ENCODE results near the gene ANK2.

ANK2 gene

DNA sequence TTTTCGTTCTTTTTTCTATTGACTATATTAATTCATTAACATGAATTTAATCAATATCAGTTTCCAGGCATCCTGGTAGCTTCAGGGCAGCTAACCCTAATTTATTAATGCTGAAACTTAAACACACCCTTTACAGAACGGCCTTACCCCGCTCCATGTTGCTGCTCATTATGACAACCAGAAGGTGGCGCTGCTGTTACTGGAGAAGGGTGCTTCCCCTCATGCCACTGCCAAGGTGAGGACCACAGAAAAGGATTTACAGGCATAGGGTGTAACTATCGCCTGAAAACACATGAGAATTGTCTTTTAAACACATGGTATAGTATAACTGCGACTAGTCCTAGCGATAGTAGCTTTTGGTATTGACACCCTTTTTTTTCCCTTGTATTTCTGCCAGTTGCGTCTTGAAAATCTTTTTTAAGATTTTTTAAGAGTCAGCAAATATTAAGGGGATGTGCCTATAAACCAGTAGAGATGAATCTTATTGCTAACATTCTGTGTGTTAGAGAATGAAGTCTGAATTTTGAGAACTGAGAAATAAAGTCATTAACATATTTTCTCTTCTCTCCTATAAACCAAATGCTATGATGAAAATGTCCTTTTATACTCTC, 229.0 kb downstream of the ANK2 start:
- in situ Hi-C loops (cut with MboI; ENCODE audit: low sequenced_read_pairs): no loop called here

DNA sequence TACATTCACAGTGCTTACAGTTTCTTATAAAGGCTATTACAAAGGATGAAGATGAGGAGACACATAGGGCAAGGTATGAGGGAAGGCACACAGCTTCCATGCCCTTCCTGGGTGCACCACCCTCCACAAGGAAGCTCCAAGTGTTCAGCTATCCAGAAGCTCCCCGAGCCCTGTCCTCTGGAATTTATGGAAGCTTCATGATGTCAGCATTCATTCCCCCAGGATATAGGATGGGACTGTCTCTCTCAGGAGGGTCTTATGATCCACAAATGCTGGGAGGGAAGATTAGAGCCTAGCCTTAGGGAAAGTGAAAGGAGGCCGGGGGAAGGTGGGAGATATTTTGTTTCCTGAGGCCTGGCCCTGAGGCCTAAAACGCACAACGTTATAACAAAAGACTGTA, 236.0 kb downstream of the ANK2 start:
- in situ Hi-C loops (cut with MboI; ENCODE audit: low sequenced_read_pairs): no loop called here

DNA sequence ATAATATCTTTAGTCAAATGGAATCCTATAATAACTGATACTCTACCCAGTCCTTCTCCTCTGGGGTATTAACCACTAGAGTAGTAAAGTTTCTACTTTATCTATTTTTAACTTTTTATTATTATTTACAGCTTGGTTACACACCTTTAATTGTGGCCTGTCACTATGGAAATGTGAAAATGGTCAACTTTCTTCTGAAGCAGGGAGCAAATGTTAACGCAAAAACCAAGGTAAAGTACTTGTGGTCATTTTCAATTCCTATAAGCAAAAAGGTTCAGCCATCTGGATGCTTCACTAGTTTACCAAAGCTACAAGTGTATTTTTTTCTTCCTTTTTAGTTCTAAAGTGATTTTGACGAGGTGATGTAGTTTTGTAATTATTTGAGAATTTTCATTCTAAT, 238.8 kb downstream of the ANK2 start:
- in situ Hi-C loops (cut with MboI; ENCODE audit: low sequenced_read_pairs): no loop called here

DNA sequence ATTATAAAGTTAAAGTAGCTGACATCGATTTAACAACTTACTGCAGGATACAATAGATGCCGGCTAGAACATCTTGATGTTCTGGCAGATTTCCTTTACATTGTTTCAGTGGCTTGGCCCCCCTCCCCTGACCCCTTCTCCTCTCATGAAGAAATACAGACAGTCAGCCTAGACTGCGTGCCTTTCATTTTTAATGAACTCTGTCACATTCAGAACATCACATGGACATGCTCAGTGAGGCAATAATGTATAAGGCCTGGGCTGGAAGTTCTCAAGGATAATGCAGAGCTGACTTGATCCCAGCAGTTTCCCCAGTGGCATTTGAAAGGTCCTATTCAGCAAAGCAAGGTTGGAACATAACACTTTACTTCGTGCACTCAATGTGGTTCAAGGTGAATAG, 239.2 kb downstream of the ANK2 start:
- in situ Hi-C loops (cut with MboI; ENCODE audit: low sequenced_read_pairs): no loop called here

DNA sequence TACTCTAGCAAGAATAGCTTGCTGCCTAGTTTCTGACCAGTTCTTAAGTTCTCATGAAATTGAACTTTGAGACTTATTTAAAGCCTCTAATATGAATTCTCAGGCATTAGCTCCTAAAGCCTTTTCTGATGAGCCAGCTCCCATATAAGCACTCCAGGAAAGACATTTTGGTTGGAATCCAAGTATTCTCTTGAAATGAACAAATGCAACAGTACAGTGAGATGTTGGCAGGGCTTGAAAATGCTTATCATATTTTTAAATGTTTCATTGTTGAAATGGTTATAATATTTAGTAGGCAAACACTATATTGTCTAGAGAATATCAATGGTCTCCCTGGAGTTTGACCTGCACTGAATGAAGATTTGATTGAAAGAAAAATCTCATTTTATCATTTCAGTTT, 240.3 kb downstream of the ANK2 start:
- in situ Hi-C loops (cut with MboI; ENCODE audit: low sequenced_read_pairs): no loop called here

DNA sequence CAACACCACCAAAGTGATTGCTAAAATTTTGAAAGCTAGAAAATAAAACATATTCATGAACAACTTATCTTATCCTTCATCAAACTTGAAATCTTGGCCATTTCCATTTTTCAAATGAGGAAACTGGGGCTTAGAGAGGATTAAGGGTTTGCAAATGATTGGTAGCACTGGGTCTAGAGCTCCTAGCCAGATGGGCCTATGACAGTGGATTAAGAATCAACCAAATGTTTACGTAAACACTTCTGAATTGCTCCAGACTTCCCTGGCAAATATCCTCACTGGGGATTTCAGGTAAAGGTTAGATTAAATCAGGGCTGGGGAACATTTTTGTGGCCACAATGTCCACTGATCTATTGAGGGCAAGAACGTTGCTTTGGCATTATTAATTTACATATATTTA, 241.2 kb downstream of the ANK2 start:
- in situ Hi-C loops (cut with MboI; ENCODE audit: low sequenced_read_pairs): no loop called here

DNA sequence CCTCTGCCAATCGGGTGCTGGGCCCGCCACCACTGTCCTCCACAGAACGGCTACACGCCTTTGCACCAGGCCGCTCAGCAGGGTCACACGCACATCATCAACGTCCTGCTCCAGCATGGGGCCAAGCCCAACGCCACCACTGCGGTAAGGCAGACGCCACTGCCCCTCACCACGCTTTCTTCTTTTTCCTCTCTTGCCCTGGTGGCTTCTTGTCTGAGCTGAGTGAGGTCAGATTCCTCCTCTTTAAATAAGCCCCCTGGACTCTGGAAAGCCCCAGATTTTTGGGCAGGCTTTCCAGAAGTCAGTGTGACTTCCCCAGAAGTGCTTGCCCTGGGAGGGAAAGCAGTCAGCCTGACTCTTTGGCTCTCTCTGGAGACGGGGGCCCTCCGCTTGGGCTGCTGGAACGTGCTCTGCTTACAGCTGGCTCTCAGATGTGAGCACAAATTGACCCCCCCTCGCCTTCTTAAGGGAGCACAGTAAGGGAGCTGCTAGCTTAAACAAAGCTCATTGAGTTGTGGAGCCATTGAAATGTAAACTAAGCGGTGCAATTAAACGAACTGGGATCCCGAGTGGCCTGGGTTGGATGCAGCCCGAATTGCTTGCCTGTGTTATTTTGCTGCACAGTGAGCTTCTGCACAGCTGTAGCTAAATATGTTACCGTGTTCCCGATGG, 243.1 kb downstream of the ANK2 start:
- in situ Hi-C loops (cut with MboI; ENCODE audit: low sequenced_read_pairs): no loop called here

DNA sequence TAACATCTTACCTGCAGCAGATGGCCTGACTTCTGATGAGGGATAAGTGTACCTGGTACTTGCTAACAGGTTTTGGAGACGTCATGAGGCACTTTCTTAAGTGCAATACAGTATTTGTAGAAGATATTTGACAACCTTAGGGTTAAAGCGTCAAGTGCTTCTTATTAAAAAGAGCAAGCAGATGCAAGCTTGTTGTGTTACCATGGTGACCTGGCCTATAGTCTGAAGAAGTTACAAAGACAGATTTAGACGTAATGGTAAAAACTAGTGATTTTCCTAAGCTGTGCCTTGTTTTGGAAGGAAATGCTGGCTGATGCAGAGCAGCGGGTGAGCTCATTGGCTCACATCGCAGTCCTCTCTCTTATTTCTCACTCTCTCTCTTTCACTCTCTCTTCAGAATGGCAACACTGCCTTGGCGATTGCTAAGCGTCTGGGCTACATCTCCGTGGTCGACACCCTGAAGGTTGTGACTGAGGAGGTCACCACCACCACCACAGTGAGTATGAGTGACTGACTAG, 243.6 kb downstream of the ANK2 start:
- in situ Hi-C loops (cut with MboI; ENCODE audit: low sequenced_read_pairs): no loop called here

DNA sequence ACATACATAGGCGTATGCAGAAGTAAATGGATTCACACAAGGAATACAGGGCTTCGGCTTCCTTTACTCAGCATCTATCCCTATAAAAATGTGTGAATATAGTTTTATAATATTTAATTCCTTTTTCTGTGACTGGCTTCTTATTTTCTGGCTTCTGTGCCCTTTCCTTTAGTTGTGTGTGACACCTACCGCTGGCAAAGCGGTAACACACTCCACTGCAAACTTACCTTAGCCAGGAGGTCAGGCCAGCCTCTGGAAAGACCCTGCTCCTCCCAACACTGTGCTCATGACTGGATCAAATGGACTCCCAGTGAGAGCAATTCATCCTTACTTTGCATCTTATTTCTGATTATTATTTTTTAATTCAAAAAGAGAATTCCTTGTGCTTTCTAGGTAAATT, 244.2 kb downstream of the ANK2 start:
- in situ Hi-C loops (cut with MboI; ENCODE audit: low sequenced_read_pairs): no loop called here

DNA sequence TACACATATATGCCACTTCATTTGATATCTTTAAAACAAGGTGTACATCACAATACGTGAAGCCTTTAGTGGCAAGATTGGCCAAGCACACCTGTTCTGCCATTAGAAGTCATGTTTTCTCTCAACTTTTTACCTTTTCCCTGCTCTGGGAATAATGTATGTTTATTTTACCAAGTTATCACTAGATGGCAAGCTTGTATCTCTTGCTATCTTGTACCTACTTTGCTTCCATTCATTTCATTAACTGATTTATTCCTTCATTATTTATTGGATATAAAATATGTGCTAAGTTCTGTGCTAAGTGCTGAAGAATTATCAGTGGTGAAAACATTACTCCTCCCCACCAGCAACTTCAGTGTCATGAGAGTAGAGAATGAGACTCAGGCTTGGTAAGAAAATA, 245.5 kb downstream of the ANK2 start:
- in situ Hi-C loops (cut with MboI; ENCODE audit: low sequenced_read_pairs): no loop called here

DNA sequence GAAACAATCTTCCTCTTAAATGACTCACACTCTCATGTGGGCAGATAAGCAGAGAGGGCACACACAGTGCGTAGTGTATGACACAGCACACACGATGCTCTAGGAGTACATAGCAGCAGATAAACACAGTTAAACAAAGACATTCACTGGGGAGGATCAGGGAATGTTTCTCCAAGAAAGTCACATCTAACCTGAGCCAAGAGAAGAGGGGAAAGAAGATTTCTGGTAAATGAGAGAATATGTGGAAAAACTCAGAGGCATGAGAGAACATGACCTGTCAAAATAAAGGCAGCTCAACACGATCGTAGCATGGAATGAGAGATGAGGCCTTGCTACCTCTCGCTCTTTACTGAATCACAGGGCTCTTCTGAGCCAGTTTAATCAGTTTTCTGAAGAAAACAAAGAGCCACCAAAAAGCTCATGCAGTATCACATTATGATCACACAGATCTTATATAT, 251.0 kb downstream of the ANK2 start:
- in situ Hi-C loops (cut with MboI; ENCODE audit: low sequenced_read_pairs): no loop called here

DNA sequence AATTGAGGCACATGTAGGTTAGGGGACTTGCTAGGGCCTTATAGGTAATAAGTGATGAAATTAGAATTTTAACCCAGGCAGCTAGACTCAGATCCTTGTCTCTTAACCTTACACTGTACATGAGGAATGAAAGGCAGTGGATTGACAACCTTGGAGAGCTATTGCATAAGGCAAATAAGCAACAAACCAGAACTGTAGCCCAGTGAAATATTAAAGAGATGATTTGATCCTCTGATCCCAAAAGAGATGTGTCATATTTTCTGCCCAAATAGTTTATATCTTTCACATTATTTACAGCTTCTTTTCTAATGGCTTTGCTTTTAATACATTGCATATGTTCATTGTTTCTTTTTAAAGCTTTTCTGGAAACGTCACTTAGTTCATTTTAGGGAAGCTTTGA, 252.6 kb downstream of the ANK2 start:
- in situ Hi-C loops (cut with MboI; ENCODE audit: low sequenced_read_pairs): no loop called here

DNA sequence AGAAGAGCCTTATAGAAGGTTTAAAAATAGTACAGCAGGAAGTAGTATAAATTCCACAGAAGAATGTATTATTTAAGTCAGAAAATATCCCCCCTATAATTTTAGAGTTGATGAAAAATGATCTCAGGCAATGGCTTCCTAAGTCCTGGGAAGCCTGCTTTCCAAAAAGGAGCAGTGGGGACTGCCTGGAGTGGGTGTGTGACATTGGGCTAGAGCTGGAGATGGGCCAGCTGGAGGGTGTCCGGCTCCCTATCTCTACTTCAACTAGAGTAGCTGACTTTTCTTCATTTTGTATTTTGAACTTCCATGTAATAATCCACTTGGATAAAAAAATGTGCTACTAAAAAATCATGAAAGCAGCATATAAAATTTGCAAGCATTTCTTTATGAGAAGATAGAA, 253.9 kb downstream of the ANK2 start:
- in situ Hi-C loops (cut with MboI; ENCODE audit: low sequenced_read_pairs): no loop called here

DNA sequence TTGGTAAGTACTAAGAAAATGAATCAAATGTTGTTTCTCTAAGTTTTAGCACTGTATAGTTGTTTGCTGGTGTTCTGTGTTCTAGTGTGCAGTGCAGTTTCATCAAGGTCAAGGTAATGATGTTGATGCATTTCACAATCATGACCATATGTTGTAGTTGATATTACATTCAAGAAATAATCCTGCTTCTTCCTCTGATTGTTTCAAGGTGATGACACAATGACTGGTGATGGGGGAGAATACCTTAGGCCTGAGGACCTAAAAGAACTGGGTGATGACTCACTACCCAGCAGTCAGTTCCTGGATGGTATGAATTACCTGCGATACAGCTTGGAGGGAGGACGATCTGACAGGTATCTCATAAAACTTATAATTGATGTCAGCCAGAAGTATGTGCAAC, 261.6 kb downstream of the ANK2 start:
- in situ Hi-C loops (cut with MboI; ENCODE audit: low sequenced_read_pairs): no loop called here

DNA sequence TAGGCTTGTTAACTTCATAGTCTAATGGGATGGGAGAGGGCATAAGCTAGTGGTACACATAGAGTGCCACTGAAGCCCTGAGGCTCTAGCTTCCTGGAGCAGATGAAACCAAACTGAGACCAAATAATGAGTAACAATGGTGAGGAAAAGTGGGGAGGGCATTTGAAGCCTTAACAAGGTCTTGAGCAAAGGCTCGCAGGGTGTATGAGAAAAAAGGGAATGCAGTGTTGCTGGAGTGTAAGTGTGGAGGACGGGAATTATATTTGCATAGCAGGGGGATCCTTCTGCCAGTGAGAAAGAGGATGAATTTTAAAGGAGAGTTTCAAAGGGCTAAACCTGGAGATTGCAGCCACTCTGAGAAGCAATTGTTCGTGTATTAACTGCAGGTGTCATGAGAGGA, 263.1 kb downstream of the ANK2 start:
- in situ Hi-C loops (cut with MboI; ENCODE audit: low sequenced_read_pairs): no loop called here

DNA sequence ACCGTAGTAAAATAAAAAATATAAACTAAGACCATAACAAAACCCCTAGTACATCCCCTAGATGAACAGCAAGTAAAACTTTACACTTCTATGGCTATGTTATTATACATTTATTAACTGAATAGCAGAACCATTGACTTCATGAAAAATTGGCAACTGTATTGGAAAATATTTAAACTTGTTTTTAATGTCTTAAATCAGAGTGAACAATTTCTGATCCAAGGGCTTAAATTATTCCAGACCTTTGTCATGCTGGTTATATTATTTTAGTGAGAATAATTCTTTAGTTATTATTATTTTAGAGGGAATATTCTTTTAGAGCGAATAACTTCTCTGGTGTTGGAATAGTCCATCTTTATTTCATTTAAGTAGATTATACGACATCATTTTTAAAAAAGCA, 265.0 kb downstream of the ANK2 start:
- in situ Hi-C loops (cut with MboI; ENCODE audit: low sequenced_read_pairs): no loop called here

DNA sequence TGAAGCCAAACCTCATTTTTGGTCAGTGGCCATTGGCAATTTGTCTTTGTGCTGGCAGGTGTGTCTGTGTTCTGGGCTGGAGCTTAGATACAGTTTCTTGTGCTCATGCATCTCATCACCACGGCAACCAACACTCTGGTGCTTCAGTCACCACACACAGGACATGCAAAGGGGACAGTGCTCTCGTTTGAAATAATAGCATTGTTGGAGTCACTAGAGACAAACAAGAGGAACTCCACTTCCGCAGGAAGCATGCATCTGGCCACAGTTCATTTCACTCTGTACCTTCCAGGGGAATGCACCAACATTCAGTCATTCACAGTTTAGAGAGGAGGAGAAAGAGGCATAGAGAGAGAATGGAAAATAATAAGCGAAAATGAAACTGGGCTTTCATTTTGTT, 267.4 kb downstream of the ANK2 start:
- in situ Hi-C loops (cut with MboI; ENCODE audit: low sequenced_read_pairs): no loop called here

DNA sequence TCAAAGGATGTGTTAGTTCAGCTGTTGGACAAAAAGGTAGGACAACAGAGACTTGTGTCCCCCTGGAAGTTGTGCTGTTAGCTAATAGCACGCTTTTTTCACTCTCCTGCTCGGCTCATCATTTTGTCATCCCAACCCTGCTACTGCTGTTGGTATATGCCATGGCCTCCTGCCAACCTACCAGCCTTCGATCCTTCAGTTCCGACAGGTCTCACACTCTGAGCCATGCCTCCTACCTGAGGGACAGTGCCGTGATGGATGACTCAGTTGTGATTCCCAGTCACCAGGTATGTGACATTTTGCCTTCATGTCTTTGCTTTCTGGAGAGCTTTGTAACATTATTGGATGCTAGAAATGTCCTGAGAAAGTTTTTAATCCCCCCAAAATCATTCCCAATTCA, 268.1 kb downstream of the ANK2 start:
- in situ Hi-C loops (cut with MboI; ENCODE audit: low sequenced_read_pairs): no loop called here

DNA sequence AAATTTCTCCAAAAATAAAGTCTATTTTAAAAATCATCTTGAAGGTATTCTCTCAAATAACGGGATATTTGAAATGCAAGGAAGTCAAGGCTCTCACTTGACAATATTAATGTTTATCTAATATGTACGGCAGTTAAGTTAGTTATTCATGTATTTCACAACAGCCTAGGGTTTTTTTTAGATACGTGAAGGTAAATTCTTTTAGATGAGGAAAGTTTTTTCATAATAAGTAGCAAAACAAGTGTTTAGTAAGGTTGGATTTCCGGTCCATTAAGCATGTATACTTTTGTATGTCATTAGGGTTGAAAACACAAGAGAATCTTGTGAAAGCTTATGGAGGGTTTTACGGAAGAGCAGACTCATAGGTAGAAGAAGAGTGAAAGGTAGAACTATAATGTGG, 273.3 kb downstream of the ANK2 start:
- in situ Hi-C loops (cut with MboI; ENCODE audit: low sequenced_read_pairs): no loop called here

DNA sequence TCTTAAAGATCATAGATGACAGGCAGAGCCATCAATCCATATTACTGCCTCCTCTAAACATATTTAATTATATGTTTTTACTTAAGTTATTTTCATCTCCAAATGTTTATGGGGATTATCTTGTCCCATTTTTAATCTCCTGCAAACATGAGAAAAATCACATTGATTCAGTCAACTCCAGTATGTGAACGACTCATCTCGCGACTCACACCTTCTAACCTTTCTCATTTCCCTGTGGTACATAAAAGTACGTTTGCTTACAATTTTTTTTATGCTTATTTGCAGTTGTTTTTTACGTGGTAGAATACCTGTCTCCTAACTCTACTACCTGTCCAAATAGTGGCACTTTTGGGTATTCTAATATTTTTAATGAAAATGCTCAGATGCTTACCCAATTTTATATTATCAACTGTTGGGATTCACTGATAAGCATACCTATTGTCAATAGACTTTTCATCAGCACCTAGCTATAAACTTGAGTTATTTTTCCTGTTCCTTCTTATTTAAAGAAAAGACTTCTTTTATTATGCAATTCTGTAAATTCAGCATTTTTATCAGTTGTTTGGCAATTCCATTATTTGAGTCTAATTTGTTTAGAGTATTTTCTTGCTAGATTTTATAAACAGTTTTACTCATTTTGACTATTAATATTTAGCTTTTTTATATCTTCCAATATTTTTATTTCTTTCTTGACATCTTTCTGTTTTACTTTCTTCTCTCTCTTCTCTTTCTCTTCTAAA, 276.6 kb downstream of the ANK2 start:
- in situ Hi-C loops (cut with MboI; ENCODE audit: low sequenced_read_pairs): no loop called here

DNA sequence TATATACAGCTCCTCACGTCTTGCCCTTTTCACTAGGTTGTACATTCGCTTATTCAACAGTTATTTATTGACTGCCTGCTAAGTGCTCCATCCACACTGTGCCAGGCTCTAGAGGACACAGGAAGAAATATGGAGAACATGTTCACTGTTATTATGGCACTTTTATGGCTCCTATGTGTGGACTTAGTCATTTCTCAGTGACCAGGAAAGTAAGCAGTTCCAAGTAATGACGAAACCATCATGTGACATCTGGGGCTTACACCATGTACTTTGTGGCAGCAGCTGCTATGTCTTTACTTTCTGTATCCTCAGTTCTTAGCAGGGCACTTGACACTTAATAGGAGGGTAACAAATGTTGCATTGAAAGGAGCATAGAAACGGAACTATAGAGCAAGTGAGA, 278.0 kb downstream of the ANK2 start:
- in situ Hi-C loops (cut with MboI; ENCODE audit: low sequenced_read_pairs): no loop called here

DNA sequence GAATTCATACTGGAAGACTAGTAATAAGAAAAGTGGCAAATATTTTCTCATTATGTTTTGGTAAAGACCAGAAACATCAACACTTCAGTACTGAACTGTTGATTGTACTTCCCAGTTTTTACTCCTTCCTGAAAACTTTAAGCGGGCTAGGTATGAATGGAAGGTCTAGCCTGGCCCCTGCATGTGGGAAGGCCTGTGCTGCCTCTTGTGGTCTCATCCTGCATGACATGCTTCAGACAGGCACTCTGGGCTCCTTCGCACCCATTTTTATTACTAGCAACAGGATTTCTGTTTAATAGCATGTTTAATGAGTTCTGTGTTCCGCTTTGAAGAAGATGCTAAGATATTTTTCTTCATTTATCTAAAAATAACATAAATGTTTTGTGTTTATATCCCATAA, 279.1 kb downstream of the ANK2 start:
- in situ Hi-C loops (cut with MboI; ENCODE audit: low sequenced_read_pairs): no loop called here

All from HL-60/S4 treated with retinoic acid at 250 ng/mL for 4 days and 3 days (cell line).